Fibroblast of gingiva (primary cell): ENCODE data around the gene UGT1A6.
"Not testable (repeated sequence)": the region's sequence is repeated elsewhere in the genome, so short reads cannot be mapped to it uniquely, and the experiment has no call there.

Experiments used
- DNase-seq: peaks from one replicate; pipeline ENCODE4 v3.0.0-alpha.2; 2011; ENCODE audit warnings: low read depth

Gene UGT1A6

DNA sequence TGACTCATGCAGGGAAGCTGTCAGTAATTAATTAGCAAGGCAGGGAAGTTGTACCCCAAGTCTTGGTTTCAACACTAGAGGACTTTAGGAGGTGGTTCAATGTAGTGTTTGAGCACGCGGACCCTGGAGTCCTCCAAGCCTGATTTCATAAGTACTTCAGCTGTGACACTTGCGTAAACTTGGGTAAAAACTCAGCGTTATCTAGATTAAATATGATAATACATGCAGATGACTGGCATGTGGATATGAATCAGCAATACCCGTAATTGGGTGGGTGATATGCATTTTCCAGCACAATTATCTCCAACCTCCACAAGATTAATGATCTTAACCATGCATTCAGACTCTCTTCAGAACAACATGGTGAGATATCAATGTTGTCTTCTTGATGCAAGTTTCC, 5.8 kb upstream of the UGT1A6 start:
- DNase-seq, result no peak

DNA sequence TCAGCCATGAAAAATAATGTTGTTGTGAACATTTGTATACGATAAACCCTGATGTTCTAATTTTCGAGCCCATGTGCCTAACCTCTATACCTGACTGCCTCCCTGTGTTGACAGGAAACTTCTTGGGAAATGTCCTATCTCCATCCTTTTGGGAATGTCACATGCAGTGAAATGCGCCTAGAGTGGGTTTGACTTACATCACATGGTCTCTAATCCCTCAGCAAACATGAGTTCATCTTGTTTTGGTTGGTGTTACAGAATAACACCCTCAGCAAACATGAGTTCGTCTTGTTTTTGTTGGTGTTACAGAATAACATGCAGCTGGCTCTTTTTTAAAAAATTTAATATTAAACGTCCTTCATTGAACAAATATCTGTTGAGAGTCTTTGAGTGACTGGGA, 4.3 kb upstream of the UGT1A6 start:
- no peak for DNase-seq

DNA sequence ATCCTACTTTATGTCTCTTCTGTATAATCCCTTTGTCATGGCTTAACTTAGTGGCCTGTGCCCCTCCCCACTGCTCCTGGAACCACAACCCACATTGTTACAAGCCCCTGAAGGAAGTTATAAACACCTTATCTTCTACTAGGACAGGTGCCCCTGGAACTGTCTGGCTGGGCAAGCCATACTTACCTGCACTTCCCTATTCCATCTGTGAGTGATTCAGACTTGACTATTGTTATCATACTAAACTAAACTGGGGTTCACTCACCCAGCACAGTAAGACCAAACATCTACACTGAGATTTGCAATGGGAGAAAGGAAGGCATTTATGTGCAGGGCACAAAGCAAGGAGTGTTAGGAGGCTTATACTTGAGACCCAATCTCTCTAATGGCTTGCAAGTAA, 3.7 kb upstream of the UGT1A6 start:
- no peak for DNase-seq

DNA sequence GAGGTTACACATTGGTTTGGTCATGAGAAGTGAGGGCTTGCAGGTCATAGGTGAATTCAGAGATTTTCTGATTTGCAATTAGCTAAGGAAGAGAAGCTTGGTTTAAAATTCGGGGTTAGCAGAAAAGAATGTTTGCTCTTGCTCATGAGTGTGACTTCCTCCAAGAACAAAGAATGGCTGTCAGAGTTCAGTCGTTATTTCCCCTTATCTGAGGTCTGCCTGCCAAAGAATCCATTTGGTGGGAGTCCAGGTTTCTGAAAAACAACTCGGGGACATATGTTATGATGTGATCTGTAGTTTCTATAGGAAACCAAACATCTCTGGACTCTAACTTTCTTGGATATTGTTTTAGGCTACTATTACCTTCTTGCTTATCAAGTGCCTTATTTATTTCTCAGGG, 3.2 kb upstream of the UGT1A6 start:
- DNase-seq, result no peak

DNA sequence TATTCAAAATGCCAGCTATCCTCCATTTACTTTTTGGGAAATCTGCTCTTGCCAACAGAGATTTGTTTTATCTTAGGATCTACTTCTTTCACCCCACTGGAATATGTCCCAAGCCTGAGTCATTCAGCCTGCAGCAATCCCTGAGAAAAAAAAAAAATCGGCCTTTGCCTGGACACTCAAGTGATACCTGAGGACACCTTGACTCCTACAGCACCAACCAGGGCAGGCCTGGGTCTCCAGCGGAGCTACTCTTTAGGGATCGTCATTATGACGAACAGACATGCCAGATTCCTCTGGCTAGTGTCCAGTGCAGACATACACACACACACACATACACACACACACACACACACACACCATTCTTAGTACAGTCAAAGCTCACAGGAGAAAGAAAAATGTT, 2.2 kb upstream of the UGT1A6 start:
- DNase-seq, result no peak

DNA sequence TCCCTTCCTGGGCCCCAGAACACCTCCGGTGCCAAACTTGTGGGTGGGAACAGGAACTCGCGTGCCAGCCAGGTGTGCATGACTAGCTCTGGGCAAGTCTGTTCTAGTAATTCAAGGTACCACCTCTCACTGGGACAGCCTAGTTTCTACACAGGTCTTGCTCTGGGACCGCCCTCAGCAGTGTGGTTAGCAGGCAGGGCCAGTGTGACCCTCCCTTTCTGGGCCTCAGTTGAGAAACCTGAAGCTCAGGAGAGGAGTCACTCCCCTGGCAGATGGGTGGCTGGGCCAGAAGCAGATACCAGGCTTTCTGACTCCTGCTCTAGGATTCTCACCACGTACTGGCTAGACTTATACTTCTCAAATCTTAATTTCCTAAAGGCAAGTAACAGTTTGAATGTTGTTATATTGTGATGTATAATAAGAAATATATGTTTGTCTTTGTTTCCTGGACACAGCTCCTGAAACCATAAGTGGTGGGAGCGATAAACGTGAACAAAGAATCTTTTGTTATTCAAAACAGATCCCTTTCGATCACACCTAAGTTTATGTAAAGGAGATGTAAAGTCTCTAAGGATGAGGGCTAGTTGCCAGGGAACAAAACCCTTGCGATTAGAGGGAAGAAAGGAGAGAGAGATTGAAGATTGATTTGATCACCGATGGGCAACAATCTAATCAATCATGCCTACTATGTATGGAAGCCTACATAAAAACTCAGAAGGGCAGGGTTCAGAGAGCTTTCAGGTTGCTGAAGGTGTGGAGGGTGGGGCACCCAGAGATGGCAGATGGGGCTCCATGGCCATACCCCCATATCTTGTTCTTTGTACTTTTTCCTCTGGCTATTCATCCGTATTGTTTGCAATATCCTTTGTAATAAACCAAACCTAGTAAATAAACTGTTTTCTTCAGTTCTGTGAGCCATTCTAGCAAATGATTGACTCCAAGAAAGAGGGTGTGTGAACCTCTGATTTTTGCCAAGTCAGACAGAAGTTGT, 952 bp upstream of the UGT1A6 start:
- DNase-seq, result no peak

DNA sequence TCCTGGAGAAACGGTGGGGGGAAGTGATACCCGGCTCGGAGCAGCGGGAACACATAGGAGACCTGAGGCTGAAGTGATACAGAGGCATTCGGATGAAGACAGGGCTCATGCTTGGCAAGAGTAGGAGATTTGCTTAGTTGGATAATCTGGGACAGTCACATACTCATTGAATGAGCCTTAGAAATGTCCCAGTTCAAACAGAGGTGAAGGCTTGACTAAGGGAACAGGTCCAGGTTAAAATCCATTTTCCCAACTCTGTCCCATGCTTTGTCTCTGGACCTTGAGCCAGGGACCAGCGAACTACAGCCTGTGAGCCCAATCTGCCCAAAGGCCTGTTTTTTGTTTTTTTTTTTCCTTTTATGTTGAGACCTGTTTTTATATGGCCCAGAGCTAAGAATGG, 1.3 kb downstream of the UGT1A6 start:
- no peak for DNase-seq

DNA sequence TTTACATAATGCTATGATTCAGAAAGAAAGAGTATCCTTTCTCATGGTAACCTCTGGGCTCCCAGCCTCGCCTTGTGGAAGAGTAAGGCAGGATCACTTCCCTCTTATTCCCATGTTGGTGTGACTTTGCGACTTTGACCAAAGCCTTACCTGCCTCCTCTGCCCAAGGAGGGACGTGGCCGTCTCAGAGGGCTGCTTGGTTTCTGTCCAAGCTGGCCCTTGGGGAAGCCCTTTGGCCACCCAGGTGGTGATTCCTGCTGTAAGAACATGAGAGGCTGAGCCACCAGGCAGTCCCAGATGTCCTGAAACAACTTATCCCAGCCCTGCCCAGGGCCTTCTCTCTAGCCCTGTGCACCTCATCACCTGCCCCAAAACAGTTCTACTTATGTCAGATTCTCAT, 6.0 kb downstream of the UGT1A6 start:
- no peak for DNase-seq

DNA sequence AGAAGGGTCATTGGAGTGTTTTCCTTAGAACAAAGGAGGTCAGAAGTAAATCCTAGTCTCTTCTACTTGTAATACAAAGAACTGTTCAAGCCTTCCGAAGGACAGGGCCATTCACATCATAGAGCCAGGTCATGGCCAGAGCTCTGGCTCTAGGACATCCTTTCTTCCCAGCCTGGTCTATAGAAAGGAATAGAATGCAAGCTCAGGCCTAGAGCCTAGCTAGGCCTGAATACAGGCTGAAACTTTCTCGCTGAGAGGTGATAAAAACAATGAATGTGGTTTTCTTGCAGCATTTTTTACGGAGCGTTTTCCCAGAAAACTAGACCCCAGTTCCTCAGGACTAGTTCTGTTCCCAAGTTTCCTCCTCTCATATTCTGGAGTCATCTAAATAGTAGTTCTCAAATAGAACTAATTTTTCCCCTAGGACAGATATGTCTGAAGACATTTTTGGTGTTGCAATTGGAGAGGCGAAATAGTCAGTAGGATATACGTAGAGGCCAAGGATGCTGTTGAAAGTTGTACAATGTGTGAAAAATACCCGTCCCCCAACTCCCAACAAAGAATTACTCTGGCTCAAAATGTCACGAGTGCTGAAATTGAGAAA, 6.8 kb downstream of the UGT1A6 start:
- no peak for DNase-seq

DNA sequence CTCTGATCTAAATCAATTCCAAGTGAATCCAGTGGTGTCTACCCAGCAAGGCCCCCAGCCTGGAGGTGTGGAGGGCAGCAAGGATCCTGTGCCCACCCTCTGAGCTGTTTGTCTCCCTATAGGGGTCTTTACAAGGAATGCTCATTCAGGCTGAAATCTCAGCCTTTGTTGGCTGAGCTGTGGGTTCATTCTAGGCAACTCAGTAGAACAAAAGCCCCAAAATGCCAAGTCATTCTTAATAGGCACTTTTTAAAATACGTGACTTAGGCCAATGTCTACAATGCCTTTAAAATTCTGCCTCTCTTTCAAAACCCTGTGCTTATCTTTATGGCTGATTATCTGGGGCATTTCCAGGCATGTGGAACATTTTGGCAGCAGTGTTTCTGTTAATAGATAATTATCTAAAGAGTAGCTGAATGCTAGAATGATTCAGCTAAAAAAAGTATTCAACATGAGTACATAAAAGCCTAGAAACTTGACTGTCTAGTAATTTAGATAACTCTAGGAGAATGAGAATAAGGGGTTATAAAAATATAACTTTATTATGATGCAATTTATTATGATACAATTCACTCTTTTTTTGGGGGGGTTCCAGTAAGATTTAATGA, 7.4 kb downstream of the UGT1A6 start:
- DNase-seq, result no peak

DNA sequence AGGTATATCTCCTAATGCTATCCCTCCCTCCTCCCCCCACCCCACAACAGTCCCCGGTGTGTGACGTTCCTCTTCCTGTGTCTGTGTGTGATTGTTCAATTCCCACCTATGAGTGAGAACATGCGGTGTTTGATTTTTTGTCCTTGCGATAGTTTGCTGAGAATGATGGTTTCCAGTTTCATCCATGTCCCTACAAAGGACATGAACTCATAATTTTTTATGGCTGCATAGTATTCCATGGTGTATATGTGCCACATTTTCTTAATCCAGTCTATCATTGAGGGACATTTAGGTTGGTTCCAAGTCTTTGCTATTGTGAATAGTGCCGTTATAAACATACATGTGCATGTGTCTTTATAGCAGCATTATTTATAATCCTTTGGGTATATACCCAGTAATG, 8.2 kb downstream of the UGT1A6 start:
- not testable (repeated sequence) for DNase-seq

DNA sequence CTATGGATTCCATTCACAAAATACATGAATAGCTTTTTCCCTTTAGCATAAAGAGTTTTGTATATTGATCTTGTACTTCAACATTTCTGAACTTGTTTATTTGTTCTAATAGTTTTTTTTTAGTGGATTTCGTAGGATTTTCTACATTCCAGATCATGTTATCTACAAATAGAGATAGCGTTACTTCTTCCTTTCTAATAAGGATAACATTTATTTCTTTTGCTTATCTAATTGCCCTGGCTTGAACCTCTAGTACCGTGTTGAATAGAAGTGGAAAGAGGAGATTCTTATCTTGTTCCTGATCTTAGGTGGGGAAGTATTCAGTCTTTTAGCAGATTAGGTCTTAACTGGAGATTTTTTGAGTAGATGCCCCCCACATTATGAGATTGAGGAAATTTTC, 9.5 kb downstream of the UGT1A6 start:
- DNase-seq, result no peak

DNA sequence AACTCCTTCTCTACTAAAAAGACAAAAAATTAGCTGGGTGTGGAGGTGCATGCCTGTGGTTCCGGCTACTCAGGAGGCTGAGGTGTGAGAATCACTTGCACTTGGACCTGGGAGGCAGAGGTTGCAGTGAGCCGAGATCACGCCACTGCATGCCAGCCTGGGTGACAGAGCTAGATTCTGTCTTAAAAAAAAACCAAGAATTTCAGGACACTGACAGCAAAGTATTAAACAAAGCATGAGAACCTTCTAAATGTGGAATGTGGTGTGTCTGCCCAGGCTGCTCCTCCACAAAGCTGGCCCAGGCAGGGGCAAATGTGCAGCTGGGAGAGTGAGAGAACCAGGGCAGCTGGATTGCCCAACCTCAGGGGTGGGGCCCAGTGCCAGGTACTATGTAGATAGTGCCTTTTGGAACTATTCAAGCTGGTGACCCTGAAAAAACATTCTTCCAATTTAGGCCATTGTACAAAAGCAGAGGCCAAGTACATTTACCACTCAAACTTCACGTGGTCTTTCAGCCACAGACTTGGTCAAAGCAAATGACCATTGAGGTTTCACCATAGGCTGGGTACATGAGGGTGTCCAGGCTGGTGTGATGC, 13.3 kb downstream of the UGT1A6 start:
- no peak for DNase-seq

DNA sequence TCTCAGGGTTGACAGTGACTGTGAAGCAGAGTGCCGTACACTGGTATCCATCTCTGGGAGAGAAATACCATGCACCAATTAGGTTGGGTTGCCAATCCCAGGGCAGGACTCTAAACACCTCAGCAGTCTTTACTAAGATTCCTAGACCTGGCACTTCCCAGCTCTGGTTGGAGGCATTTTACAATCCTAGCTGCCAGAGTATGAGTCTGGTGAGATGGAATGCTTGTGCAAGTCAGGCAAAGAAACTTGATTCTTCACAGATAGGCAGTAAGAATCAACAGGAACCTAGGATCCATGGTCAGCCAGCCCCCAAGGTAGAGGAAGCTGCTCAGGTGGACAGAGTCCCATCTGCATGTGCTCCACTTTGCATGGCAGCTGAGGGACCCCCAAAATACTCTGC, 14.0 kb downstream of the UGT1A6 start:
- DNase-seq, result peak; percentile 8

DNA sequence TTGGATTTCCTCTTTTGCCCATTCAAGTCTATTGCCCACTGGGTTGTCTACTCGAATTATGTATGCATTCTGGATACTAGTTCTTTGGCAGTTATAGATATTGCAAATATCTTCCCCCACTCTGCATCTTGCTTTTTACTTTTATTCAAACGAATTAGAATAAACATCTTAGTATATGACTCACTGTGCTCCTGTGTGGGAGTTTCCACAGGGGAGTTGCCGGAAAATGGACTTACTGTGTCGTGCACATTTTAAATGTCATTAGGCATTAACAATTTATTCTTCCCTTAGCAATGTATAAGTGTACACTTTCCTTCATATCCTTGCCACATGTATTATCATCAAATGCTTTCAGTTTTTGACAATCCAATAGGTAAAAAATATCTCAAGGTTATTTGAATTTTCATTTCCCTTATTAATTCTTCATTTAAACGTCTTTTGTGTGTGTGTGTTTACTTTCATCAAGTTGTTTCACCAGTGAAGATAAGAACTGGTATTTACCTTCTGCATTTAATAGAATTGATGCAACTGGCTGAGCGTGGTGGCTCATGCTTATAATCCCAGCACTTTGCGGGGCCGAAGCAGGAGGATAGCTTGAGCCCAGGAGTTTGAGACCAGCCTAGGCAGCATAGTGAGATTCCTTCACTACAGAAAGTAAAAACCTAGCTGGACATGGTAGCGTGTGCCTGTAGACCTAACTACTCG, 15.4 kb downstream of the UGT1A6 start:
- no peak for DNase-seq

DNA sequence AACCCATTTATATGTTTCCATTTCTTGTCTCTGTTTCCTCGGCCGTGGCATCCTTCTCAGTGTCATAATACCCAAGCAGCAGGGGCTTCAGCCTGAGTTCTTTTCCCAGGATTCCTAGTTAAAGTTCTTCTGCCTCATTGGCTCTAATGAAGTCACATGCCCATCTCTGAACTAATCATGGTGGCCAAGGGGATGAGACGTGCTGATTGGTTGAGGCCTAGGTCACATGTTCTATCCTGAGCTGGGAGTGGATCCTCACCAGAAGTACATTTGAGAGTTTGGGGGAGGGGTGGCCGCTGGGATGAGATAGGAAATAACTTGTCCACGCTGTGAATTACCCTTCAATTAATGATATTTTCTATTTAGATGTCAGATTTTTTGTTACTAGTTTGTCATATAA, 16.3 kb downstream of the UGT1A6 start:
- no peak for DNase-seq

DNA sequence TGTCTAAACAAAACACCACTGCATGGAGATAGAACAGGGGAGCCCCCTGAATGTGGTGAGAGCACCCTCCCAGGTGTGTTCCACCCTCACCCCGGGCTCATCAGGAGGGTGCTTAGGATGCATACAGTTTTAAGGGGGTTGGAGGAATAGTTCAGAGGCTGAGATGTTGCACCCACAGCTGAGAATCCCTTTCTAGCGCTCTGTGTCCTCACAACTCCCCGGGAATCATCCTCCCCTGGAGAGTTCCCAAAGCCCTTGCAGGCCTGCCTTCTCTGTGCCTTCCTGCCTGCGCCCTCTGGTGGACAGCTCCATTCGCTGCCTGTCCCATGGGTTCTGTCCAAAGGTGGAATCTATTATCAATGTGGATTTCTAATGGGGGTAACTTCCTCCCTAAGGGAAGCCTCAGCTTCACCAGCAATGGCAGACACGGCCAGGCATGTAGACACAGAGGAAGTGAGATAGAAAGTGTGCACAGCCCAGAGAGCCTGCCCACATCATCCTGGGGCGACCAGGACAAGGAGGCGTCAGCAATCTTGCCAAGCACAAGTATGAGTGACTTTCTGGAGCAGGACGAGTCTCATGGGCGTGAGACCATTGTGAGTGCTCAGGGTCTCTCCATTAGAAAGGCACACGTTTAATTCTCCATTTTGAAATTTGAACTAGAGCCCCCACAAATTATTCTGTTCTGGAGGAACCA, 18.8 kb downstream of the UGT1A6 start:
- DNase-seq, result peak; percentile 68

DNA sequence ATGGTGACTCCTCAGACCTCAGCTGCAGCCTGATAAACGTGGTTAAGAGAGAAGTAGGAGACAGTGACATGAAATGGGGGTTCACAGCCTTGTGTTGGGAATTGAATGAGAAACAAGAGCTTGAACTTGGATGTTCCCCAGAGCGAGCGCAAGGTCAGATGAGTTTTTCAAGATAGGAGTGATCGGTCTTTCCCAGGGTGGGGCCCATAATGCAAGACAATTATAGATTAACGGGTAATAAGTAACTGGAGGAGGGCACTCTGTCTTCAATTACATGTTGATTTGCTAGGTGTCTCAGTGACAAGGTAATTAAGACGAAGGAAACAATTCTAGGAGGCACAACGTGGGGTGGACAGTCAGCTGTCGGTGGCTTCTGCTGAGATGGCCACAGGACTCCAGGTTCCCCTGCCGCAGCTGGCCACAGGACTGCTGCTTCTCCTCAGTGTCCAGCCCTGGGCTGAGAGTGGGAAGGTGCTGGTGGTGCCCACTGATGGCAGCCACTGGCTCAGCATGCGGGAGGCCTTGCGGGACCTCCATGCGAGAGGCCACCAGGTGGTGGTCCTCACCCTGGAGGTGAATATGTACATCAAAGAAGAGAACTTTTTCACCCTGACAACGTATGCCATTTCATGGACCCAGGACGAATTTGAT, 20.0 kb downstream of the UGT1A6 start, which contains the start of gene UGT1A5:
TSS of gene UGT1A5 (plus strand) at position 297 of the 651 bp plus-strand sequence. CDS start at position 382, 85 bp downstream.
- DNase-seq, result no peak

DNA sequence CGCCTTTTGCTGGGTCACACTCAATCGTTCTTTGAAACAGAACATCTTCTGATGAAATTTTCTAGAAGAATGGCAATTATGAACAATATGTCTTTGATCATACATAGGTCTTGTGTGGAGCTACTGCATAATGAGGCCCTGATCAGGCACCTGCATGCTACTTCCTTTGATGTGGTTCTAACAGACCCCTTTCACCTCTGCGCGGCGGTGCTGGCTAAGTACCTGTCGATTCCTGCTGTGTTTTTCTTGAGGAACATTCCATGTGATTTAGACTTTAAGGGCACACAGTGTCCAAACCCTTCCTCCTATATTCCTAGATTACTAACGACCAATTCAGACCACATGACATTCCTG, 20.5 kb downstream of the UGT1A6 start:
- DNase-seq, result no peak

DNA sequence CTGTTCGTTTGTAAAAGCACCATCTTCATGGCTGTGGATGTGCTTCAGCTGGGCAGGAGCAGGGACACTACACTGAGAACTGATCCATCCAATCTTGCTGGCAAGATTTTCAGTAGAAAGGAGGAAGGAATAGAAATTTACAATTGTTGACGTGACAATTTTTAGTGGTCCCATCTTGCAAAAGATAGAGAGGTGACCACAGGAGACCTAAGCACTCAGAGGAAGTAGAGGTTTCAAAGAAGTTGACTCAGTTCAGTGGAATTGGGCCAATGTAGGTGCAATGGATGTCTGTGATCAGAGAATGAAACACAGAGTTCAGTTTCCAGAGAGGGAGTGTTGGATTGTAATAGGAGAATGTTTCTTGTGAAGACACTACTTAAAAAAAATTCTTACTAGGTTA, 21.4 kb downstream of the UGT1A6 start:
- no peak for DNase-seq

DNA sequence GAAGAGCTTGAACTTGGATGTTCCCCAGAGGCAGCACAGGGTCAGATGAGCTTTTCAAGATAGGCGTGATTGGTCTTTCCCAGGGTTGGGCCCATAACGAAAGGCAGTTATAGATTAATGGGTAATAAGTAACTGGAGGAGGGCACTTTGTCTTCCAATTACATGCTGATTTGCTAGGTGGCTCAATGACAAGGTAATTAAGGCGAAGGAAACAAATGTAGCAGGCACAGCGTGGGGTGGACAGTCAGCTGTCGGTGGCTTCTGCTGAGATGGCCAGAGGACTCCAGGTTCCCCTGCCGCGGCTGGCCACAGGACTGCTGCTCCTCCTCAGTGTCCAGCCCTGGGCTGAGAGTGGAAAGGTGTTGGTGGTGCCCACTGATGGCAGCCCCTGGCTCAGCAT, 25.9 kb downstream of the UGT1A6 start, which contains the start of gene UGT1A4:
TSS of gene UGT1A4 (plus strand) at position 185 of the 400 bp plus-strand sequence. CDS start at position 270, 85 bp downstream.
- DNase-seq, result no peak
